Activated gamma-delta T cell treated with Interleukin-2 at 50 U/mL for 16 hours (primary cell): ENCODE data around the gene ANKRD26.

Source experiments
- DNase-seq: peaks from one replicate; pipeline ENCODE4 v3.0.0-alpha.2; 2020

ANKRD26 gene

DNA sequence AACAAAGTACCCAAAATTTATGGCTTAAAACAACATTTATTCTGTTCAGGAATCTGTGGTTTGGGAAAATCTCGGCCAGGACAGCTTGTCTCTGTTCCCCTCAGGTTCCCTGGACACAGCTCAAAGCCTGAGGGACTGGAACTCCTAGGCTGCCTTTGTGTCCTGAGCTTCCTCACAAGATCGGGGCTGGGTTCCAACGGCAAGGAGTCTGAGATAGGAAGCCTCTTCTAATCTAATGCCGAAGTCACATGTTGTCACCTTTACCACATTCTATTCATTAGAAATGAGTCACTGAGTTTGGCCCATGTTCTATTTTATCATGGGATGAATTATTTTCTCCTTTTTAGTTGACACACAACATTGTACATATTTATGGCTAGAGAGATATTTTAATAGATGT lies 80.5 kb downstream of the ANKRD26 start:
- DNase-seq: no peak

DNA sequence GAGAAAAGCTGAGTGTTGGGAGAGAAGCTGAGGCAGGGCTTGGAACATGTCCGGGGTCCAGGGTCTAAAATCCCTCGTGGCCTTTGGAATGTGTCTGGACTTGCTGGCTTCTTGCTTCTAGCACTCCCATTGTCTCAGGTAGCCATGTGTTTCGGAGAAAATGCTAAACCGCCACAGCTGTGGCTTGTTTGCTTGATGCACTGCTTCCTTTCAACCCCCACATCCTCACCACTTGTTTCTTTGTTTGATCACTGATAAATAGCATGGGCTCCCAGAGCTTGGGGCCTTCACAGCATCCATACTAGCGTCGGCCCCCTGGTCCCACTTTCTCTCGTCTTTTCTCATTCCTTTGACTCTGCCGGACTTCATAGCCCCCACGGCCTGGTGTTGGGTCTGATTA lies 102.7 kb downstream of the ANKRD26 start:
- DNase-seq: no peak

DNA sequence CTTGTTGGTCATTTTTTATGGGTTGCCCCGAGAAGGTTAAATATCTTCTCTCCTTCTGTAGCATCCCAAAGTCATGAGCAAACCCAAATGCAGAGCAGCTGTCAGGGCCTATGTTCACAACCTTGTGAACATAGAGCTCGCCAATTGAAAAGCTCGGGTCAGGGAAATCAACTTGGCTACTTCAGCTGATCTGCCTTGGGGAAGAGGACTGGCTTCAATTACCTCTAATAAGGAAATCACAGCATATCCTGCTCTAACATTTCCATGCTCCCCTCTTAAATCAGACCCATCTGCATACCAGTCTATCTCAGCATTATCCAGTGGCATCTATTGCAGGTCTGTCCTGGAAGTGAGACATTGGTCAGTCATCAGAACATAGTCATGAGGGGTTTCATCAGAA lies 105.6 kb downstream of the ANKRD26 start:
- no peak for DNase-seq

DNA sequence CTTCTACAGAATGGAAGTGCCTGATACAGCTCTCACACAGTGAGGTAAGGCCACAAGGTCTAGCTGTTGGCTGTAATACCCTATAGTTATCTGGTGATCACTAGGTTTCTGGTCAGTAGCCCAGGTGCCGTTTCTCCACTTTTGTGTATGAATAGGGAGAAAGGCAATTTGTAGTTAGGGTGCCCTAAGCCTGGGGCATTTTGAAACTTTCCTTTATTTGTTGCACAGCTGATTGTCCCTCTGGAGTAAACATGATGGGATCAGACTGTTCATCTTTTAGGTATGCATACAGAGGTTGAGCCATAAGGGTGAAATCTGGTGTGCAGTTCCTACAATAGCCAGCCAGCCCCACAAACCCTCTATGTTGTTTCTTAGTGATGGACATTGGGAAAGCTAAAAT lies 112.4 kb downstream of the ANKRD26 start:
- no peak for DNase-seq

DNA sequence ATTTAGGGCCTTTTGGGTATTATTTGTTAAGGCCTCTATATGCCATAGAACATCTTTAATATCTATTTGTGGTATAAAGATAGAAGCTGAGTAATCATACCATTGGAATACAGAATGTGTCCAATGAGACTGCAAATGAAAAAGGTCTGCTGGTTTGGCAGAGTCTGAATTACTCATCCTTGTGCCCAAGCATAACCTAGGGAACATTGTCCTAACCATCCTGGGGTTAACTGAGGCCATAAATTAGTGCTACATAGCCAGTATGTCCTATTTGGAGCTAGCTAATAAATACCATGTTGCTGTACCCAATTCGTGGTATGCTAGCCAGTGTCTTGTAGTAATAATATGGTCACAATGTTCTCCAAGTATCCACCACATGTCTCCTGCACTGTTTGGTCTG lies 117.1 kb downstream of the ANKRD26 start:
- no peak for DNase-seq

DNA sequence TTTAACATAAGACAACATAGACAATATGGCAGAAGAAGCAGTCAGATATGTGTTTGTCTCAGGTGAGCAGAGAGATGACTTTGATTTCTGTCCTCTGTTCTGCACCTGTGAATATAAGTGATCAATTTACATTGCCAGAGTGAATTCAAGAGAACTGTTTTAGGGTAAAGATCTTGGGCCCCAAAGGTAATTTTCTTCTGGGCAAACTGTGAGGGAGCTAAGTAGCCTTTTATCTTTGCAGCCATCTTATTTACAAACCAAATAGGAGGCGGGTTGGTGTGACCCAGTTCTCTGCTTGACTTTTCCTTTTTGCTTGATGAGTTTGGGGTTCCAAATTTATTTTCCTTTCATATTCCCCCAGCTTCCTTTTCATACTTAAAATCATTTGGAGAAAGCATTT lies 118.2 kb downstream of the ANKRD26 start:
- no peak for DNase-seq

DNA sequence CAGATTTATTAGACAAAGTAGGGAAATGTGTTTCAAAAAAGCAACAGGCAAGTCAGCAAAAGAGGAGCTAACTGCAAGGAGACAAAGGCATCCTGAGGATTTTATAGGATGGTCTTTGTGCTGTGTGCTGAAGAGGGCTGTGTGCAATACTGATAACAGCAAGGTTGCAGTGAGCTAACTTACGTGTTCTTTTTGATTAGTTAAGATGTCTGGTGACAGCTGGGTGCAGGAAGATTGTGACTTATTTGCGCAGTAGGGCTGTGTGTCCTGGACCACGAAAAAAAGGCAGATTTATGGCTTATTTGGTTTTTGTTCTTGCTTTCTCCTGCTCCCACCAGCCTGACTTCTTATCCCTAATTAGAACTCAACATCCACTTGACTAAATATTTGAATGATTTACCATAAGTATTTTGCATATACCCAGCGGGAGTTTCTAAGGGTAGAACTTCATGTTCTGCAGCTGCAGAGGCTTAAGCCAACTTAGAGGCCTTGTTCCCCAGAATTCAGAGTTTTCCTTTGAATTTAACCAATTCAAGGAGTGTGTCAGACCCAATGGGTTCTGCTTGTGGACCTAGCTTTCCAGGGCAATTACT lies 119.0 kb downstream of the ANKRD26 start:
- DNase-seq: no peak

DNA sequence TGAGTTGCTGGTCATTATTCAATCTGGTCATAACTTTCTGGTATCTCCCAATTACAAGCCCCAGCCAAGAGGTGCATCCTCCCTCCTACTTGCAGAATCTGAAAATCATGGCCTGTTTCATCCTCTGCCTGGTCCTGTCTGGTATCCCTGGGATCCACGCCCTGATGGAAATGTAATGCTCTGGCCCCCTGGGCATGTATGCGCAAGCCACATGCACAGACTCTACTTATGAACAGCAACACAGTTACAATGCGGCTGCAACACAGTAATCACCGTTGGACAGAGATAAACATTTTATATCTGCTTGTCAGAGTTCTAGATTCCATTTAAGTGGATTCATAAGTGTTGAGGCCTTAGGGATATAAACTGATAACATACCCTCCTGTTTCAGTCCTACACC lies 121.8 kb downstream of the ANKRD26 start:
- no peak for DNase-seq

DNA sequence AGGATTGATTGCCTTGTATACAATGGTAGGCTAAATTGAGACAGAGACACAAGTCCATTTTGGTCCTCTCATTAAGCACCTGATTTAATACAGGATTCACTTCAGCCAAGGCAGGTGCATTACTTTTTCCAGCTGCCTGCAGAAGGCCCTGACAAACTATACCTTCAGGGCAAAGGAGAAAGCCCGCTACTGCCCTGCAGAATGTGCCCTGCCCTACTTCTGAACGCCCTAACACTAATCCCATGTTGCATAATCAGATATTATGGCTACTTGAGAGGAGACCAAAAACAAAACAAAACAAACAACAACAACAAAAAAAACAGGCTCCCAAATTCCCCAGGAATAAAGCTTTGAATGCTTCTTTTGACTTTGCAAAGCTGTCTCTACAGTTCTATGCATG lies 122.7 kb downstream of the ANKRD26 start:
- no peak for DNase-seq

DNA sequence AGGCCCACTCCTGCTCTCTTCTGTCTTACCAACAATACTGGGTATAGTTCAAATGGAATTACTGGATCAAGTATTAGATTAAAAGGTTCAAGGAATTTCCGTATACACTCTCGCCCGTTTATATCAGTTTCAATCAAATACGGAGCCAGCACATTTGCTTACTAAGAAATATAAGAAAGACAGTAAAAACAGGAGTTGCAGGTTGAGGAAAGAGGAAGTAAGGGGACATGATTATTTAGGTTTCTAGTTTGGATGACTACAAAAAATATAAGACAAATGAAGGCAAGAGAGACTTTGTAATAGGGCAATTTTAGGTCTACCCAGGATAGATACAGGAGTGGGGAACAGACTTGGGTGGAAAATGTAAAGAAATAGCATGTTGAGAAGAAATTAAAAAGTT lies 129.6 kb downstream of the ANKRD26 start:
- DNase-seq: no peak

DNA sequence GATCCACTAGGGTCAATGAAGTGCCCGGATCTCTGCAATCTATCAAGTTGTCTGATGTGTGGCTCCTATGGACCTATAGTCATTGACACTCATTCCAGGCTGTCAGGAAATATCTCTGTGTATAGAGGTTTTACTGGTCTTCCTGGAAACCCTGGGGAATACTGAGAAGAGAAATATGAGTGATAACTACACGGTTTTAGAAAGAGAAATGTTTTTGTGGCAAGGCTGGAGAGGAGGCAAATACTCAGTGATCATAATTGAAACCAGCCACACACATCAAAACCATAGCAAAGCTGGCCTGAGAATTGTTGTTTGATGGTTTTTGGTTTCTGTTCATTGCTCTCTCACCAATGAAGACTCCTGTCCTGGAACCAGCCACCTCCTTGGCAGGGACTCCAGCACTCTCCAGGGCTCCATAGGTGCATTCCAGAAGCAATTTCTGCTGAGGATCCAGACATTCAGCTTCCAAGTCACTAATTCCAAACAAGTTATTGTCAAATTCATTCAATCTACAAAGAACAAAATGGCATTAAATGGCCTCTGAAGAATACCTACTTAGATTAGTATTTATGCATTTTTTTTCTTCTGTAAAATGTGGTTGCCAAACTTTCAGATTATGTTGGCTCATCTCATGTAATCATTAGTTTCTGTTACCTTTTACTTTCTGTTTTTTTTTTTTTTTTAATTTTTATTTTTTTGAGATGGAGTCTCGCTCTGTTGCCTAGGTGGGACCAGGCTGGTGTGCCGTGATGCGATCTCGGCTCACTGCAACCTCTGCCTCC lies 131.0 kb downstream of the ANKRD26 start:
- DNase-seq: no peak

DNA sequence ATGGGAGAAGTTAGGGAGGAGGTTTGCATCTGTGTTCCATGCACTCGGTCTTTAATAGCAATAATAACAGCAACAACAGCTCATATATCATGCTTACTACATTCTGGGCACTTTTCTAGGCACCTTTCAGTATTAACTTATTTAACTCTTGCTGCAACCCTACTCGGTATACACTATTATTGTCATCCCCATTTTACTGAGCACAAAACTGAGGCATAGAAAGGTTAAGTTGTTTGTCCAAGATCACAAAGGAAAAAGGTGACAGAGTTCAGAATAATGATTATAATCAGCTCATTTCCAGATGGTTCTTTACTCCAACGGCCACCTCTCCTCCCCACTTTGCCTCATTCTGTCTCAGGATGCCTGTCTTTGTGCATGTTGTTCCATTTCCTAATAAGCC lies 137.5 kb downstream of the ANKRD26 start:
- DNase-seq: no peak

DNA sequence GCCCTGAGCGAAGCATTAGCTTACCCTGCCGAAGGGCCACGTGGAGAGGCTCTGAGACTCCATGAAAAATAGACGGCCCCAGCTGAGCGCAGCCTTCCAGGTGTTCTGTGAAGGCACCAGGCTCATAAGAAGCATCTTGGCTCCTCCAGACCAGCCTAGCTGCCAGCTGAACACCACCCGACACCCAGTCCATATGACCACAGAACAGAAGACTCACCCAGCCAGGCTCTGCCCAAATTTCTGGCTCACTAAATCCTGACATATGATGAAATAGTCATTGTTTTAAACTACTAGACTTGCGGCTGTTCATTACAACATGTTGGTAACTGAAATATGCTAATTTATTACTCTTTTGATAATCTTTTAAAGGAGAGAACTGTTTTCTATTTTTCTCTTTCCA lies 140.0 kb downstream of the ANKRD26 start:
- no peak for DNase-seq

DNA sequence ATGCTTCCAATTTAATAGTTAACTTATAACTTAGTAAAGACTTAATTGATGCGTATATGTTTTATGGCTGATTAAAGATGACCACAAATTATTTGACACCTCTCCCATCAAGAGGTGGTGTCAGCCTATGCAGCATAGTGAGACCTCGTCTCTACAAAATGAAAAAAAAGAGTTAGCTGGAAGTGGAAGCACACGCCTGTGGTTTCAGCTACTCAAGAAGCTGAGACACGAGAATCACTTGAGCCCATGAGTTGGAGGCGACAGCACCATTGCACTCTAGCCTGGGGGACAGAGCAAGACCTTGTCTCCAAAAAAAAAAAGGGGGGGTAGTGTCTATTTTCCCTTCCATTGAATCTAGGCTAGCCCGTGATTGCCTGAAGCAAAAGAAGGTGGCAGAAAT lies 140.5 kb downstream of the ANKRD26 start:
- no peak for DNase-seq
